HEK293T (cell line): Measurements from ENCODE around the gene PLS1.

ENCODE experiments used
- ARNT ChIP-seq: fragments of 450-650 bp; IDR thresholded peaks from 2 replicates; pipeline ENCODE4 v1.6.1; 2017; ENCODE audit warnings: mild to moderate bottlenecking
- BHLHE40 ChIP-seq: fragments of 450-650 bp; IDR thresholded peaks from 2 replicates; pipeline ENCODE4 v1.6.1; 2016; ENCODE audit warnings: mild to moderate bottlenecking, moderate library complexity, borderline replicate concordance
- CTBP1 ChIP-seq: fragments of 450-650 bp; IDR thresholded peaks from 2 replicates; pipeline ENCODE4 v1.6.1; 2016; ENCODE audit warnings: borderline replicate concordance
- ELF4 ChIP-seq: fragments of 450-650 bp; IDR thresholded peaks from 2 replicates; pipeline ENCODE4 v1.6.1; 2017; ENCODE audit warnings: antibody characterized with exemption
- FOXA1 ChIP-seq: fragments of 450-650 bp; IDR thresholded peaks from 2 replicates; pipeline ENCODE4 v1.6.1; 2016; ENCODE audit warnings: mild to moderate bottlenecking
- FOXK2 ChIP-seq: fragments of 450-650 bp; IDR thresholded peaks from 2 replicates; pipeline ENCODE4 v1.6.1; 2016; ENCODE audit warnings: mild to moderate bottlenecking
- FOXM1 ChIP-seq: fragments of 450-650 bp; IDR thresholded peaks from 2 replicates; pipeline ENCODE4 v1.6.1; 2017; ENCODE audit warnings: mild to moderate bottlenecking, borderline replicate concordance
- HDGF ChIP-seq: fragments of 450-650 bp; IDR thresholded peaks from 2 replicates; pipeline ENCODE4 v1.6.1; 2017; ENCODE audit warnings: antibody characterized with exemption, borderline replicate concordance
- L3MBTL2 ChIP-seq: fragments of 450-650 bp; conservative IDR thresholded peaks from 2 replicates; pipeline ENCODE4 v1.6.1; 2016; ENCODE audit warnings: mild to moderate bottlenecking
- SP1 ChIP-seq: fragments of 450-650 bp; IDR thresholded peaks from 2 replicates; pipeline ENCODE4 v1.6.1; 2017
- SUZ12 ChIP-seq: fragments of 450-650 bp; IDR thresholded peaks from 2 replicates; pipeline ENCODE4 v1.6.1; 2016; ENCODE audit warnings: mild to moderate bottlenecking
- TF ChIP-seq, protein P1 (sequence below): fragments of 450-650 bp; IDR thresholded peaks from 2 replicates; pipeline ENCODE4 v1.6.1; 2016

DNA sequence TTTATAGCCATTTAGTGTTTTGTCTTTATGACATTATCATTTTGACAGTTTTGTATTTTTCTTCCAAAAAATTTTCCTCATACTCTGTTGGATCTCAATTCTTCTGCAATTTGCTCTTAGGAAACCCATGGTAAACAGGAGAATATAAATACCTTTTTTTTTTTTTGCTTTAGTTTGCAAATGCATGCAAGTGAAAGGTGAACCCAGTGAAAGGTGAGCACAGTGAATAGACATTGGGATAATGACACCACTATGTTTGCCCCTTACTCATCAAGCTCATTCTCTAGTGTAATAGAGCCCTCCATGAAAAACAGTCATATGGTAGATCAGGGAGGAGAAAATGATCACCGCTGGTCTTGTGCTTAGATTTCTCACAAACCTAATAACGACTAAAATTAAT lies 68.6 kb downstream of the PLS1 start:
- TF ChIP-seq CTBP1, result no peak
- TF ChIP-seq SP1, result no peak
- no peak for TF ChIP-seq BHLHE40
- TF ChIP-seq FOXA1, result no peak
- TF ChIP-seq, protein P1, sequence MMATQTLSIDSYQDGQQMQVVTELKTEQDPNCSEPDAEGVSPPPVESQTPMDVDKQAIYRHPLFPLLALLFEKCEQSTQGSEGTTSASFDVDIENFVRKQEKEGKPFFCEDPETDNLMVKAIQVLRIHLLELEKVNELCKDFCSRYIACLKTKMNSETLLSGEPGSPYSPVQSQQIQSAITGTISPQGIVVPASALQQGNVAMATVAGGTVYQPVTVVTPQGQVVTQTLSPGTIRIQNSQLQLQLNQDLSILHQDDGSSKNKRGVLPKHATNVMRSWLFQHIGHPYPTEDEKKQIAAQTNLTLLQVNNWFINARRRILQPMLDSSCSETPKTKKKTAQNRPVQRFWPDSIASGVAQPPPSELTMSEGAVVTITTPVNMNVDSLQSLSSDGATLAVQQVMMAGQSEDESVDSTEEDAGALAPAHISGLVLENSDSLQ, result no peak
- TF ChIP-seq ARNT, result no peak
- TF ChIP-seq HDGF, result no peak
- TF ChIP-seq SUZ12, result no peak
- TF ChIP-seq L3MBTL2, result no peak
- TF ChIP-seq ELF4, result no peak
- no peak for TF ChIP-seq FOXK2
- no peak for TF ChIP-seq FOXM1
